Left ventricle myocardium inferior (tissue), 1 donor: ENCODE measurements around the gene EFCAB11. TPM values are rescaled to one million over a fixed set of nuclear protein-coding genes. Genes with fewer than 3 reads are reported as not detected.
A peak's percentile ranks its signal among the peaks of the same experiment; 100 is the strongest.

Experiments used
- DNase-seq: peaks from one replicate; pipeline ENCODE4 v3.0.0-alpha.2; 2020
- H3K27ac ChIP-seq: fragments of 200-600 bp; replicated peaks from 2 replicates; pipeline ENCODE4 v1.8.0; 2021
- H3K27me3 ChIP-seq: fragments of 200-600 bp; 2 replicates; pipeline ENCODE4 v1.8.0; 2021; ENCODE audit warnings: low read depth
- H3K36me3 ChIP-seq: fragments of 200-600 bp; 2 replicates; pipeline ENCODE4 v1.8.0; 2021
- H3K4me1 ChIP-seq: fragments of 200-600 bp; 2 replicates; pipeline ENCODE4 v1.8.0; 2021
- H3K4me3 ChIP-seq: fragments of 200-600 bp; 2 replicates; pipeline ENCODE4 v1.8.0; 2021; ENCODE audit warnings: mild to moderate bottlenecking, moderate library complexity
- H3K9me3 ChIP-seq: fragments of 200-600 bp; replicated peaks from 2 replicates; pipeline ENCODE4 v1.8.0; 2021
- intact Hi-C: fragments of 100-400 bp; cut with micrococcal nuclease; formaldehyde crosslinking; loops from one replicate; pipeline ENCODE4 v1.11.0; 2022
- total RNA-seq: library from RNA; stranded (reverse); fragmentation: NEBNext Ultra II Directional; extraction: Animal tissue kit (Norgen Biotek cat#: 25700); gene quantifications from one replicate; pipeline ENCODE4 v1.2.1, GENCODE V29; 2021
- TF ChIP-seq, protein P1 (sequence below): fragments of 200-600 bp; IDR thresholded peaks from 2 replicates; pipeline ENCODE4 v1.8.0; 2021; ENCODE audit warnings: antibody characterized with exemption, mild to moderate bottlenecking, borderline replicate concordance
- donor health status: DM: no; HTN: yes; CAD: no; lungs with severe emphysema.

EFCAB11 gene
- total RNA-seq, 1 donor from 2014 or later: 2.2 TPM

GRCh38 chr14:89823743-89824142, 130.8 kb downstream of the EFCAB11 start:
- Histone ChIP-seq H3K27ac (no peak overlapping the region), H3K9me3 (peaks cover 21% of the 10 kb centered on the region), H3K4me3 (no peak overlapping the region), H3K36me3 (no peaks in the 10 kb centered on the region), H3K27me3 (no peaks in the 10 kb centered on the region), H3K4me1 (no peaks in the 10 kb centered on the region)
- intact Hi-C loops: no loop called here
- no peak for DNase-seq
- TF ChIP-seq, protein P1, sequence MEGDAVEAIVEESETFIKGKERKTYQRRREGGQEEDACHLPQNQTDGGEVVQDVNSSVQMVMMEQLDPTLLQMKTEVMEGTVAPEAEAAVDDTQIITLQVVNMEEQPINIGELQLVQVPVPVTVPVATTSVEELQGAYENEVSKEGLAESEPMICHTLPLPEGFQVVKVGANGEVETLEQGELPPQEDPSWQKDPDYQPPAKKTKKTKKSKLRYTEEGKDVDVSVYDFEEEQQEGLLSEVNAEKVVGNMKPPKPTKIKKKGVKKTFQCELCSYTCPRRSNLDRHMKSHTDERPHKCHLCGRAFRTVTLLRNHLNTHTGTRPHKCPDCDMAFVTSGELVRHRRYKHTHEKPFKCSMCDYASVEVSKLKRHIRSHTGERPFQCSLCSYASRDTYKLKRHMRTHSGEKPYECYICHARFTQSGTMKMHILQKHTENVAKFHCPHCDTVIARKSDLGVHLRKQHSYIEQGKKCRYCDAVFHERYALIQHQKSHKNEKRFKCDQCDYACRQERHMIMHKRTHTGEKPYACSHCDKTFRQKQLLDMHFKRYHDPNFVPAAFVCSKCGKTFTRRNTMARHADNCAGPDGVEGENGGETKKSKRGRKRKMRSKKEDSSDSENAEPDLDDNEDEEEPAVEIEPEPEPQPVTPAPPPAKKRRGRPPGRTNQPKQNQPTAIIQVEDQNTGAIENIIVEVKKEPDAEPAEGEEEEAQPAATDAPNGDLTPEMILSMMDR: no peak

DNA sequence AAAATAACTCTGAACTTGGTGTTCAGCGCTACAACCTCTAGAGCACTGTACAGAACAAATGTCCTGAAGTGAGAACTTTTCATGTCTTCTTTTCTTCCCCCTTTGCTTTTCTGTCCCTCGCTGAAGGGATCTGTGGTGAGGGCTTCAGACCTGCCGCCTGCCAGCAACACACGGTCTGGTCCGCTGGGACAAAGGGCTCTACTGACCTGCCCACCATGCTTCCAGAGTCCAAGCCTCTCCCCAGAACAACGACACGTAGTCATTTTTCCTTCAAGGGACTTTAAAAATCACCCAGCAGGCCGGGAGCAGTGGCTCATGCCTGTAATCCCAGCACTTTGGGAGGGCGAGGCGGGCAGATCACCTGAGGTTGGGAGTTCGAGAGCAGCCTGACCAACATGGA, 140.4 kb downstream of the EFCAB11 start:
- H3K4me3 ChIP-seq: peak overlapping the region; percentile 47
- H3K36me3 ChIP-seq: no peaks in the 10 kb centered on the region
- intact Hi-C loops: no loop called here
- TF ChIP-seq, protein P1: no peak
- H3K27me3 ChIP-seq: no peaks in the 10 kb centered on the region
- H3K9me3 ChIP-seq: no peaks in the 10 kb centered on the region
- DNase-seq: no peak
- peaks cover 5% of the 10 kb centered on the region for H3K4me1 ChIP-seq
- H3K27ac ChIP-seq: no peak overlapping the region

- Histone ChIP-seq H3K9me3 (no peaks in the 10 kb centered on the region), H3K4me1 (peaks cover 5% of the 10 kb centered on the region), H3K27me3 (no peaks in the 10 kb centered on the region), H3K36me3 (no peaks in the 10 kb centered on the region), H3K4me3 (peak overlapping the region; percentile 47), H3K27ac (no peak overlapping the region)
- intact Hi-C loops: no loop called here
- TF ChIP-seq, protein P1: no peak
- DNase-seq: peak; percentile 17
These were observed 140.9 kb downstream of the EFCAB11 start for GRCh38 chr14:89813617-89814031.

DNA sequence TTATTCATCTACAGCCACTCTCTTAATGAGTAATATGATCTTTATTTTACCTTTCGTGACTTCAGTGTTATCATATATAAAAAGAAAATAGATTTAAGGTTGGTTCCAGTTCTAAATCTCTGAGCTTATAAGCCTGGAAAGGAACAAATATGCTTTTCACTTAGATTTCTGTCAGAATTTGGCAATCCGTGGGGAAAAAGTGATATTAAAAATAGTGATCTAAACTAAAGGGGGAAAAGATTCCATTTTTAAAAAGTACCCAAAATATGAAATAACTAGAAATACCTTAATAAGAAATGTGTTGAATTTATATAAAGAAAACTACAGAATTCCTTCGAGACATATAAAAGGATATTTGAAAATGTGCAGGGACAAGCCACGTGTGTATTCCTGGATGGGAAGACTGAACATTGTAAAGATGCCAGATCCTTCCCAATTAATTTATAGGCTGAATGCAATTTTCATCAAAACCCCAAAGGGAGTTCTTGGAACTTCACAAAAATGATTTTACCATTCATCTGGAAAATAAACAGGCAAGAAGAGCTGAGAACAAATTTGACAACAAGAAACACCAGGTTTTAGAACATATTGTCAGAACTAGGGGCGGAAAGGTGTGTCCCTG, 142.5 kb downstream of the EFCAB11 start:
- DNase-seq: no peak
- H3K36me3 ChIP-seq: no peaks in the 10 kb centered on the region
- intact Hi-C loops: no loop called here
- H3K4me1 ChIP-seq: no peaks in the 10 kb centered on the region
- TF ChIP-seq, protein P1: no peak
- H3K27ac ChIP-seq: no peak overlapping the region
- H3K27me3 ChIP-seq: no peaks in the 10 kb centered on the region
- H3K9me3 ChIP-seq: no peaks in the 10 kb centered on the region
- H3K4me3 ChIP-seq: no peak overlapping the region

DNA sequence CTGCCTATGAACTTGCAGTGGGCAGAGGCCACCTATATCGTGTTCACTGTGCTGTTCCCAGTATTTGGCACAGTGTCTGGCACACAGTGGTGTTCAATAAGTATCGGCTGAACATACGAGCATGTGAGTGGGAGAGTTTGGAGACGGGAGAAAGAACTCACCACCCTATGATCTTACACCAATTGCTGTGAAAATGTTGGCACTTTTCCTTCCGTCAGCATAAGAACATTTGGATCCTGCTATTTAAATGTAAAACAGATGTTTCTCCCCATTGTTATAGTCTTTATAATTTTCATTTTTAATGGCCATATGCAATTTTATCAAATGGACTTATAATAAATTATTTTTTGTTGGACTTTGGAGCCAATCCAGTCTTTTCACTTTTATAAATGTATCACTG, 144.4 kb downstream of the EFCAB11 start:
- TF ChIP-seq, protein P1: no peak
- Histone ChIP-seq H3K4me1 (no peaks in the 10 kb centered on the region), H3K9me3 (no peaks in the 10 kb centered on the region), H3K4me3 (no peak overlapping the region), H3K27me3 (no peaks in the 10 kb centered on the region), H3K36me3 (no peaks in the 10 kb centered on the region), H3K27ac (no peak overlapping the region)
- intact Hi-C loops: no loop called here
- no peak for DNase-seq

GRCh38 chr14:89807892-89808291, 146.6 kb downstream of the EFCAB11 start:
- intact Hi-C loops: no loop called here
- TF ChIP-seq, protein P1: no peak

More at GRCh38 chr14:89807892-89808291, 146.6 kb downstream of the EFCAB11 start:
- DNase-seq: no peak
- no peaks in the 10 kb centered on the region for H3K4me1 ChIP-seq
- no peaks in the 10 kb centered on the region for H3K9me3 ChIP-seq
- no peaks in the 10 kb centered on the region for H3K36me3 ChIP-seq
- no peaks in the 10 kb centered on the region for H3K27me3 ChIP-seq
- no peak overlapping the region for H3K4me3 ChIP-seq
- no peak overlapping the region for H3K27ac ChIP-seq
